Occipital lobe (tissue), 2 donors: Measurements from ENCODE around the gene IQCK. TPM values are rescaled to one million over a fixed set of nuclear protein-coding genes. Genes with fewer than 3 reads are reported as not detected.
"Not testable (repeated sequence)": the region's sequence is repeated elsewhere in the genome, so short reads cannot be mapped to it uniquely, and the experiment has no call there.

Experiments
- DNase-seq: peaks from one replicate; lab custom pipeline; 2025; lab: John Stamatoyannopoulos, UW
- total RNA-seq: library from RNA; depleted of rRNA; stranded (reverse); fragments of >200 nt; gene quantifications from one replicate; pipeline ENCODE4 v1.2.3, GENCODE V29; 2014

The IQCK gene
- total RNA-seq, 1 donor from 2014 or later = 10.8 TPM

GRCh38 chr16:19757026-19757425 is 39.0 kb downstream of the IQCK start:
- DNase-seq = no peak

GRCh38 chr16:19757762-19758595 is 39.9 kb downstream of the IQCK start:
- no peak for DNase-seq

GRCh38 chr16:19760356-19761060 is 42.4 kb downstream of the IQCK start:
- no peak for DNase-seq

- peak; percentile 75 for DNase-seq
Observed at GRCh38 chr16:19765860-19766553, 47.9 kb downstream of the IQCK start.

GRCh38 chr16:19766554-19766884 is 48.4 kb downstream of the IQCK start:
- DNase-seq = no peak

GRCh38 chr16:19766988-19767387 is 48.9 kb downstream of the IQCK start:
- DNase-seq = no peak

GRCh38 chr16:19767497-19767896 is 49.4 kb downstream of the IQCK start:
- DNase-seq = no peak

GRCh38 chr16:19769239-19769638 is 51.2 kb downstream of the IQCK start:
- no peak for DNase-seq

GRCh38 chr16:19771040-19771439 is 53.0 kb downstream of the IQCK start:
- DNase-seq = no peak

- no peak for DNase-seq
Observed at GRCh38 chr16:19771796-19772195, 53.7 kb downstream of the IQCK start.

- DNase-seq = no peak
Observed at GRCh38 chr16:19774024-19774423, 56.0 kb downstream of the IQCK start.

GRCh38 chr16:19776147-19776546 is 58.1 kb downstream of the IQCK start:
- DNase-seq = no peak

GRCh38 chr16:19776565-19776964 is 58.5 kb downstream of the IQCK start:
- no peak for DNase-seq

GRCh38 chr16:19780321-19780720 is 62.2 kb downstream of the IQCK start:
- DNase-seq = no peak

GRCh38 chr16:19781226-19781625 is 63.2 kb downstream of the IQCK start:
- no peak for DNase-seq

- DNase-seq = no peak
Observed at GRCh38 chr16:19783363-19784182, 65.5 kb downstream of the IQCK start.

GRCh38 chr16:19784183-19784736 is 66.2 kb downstream of the IQCK start:
- no peak for DNase-seq

GRCh38 chr16:19785081-19785480 is 67.0 kb downstream of the IQCK start:
- no peak for DNase-seq

GRCh38 chr16:19785512-19786130 is 67.5 kb downstream of the IQCK start:
- DNase-seq = no peak

- DNase-seq = not testable (repeated sequence)
Observed at GRCh38 chr16:19801369-19801768, 83.3 kb downstream of the IQCK start.

GRCh38 chr16:19801824-19802223 is 83.8 kb downstream of the IQCK start:
- not testable (repeated sequence) for DNase-seq
